OCI-LY1 (cell line): ENCODE results near the gene CD226.

Source experiments
- H2AFZ ChIP-seq: fragments of 200-600 bp; sonication (generic), shearing (Covaris generic); 2 replicates; pipeline ENCODE4 v1.6.0; 2014; ENCODE audit warnings: antibody characterized with exemption, mild to moderate bottlenecking, low read length
- H3F3A ChIP-seq: fragments of 200-600 bp; sonication (generic), shearing (Covaris generic); 2 replicates; pipeline ENCODE4 v1.6.0; 2014; ENCODE audit warnings: mild to moderate bottlenecking, antibody characterized with exemption, low read length, moderate library complexity; ENCODE audit not compliant: insufficient read depth
- H3K27ac ChIP-seq: fragments of 200-600 bp; sonication (generic); 2 replicates; pipeline ENCODE4 v1.5.1; 2014; ENCODE audit warnings: low read length, mixed run types, mild to moderate bottlenecking, low read depth; ENCODE audit not compliant: poor library complexity, severe bottlenecking
- H3K27me3 ChIP-seq: fragments of 200-600 bp; sonication (generic); 2 replicates; pipeline ENCODE4 v1.6.0; 2014; ENCODE audit warnings: antibody characterized with exemption, mild to moderate bottlenecking, low read length, moderate library complexity; ENCODE audit not compliant: insufficient read depth
- H3K36me3 ChIP-seq: fragments of 200-600 bp; sonication (generic); 2 replicates; pipeline ENCODE4 v1.6.1; 2014; ENCODE audit warnings: mild to moderate bottlenecking, antibody characterized with exemption, low read length, moderate library complexity, mixed read lengths; ENCODE audit not compliant: insufficient read depth
- H3K4me1 ChIP-seq: fragments of 200-600 bp; sonication (generic); 2 replicates; pipeline ENCODE4 v1.5.1; 2014; ENCODE audit warnings: mild to moderate bottlenecking, low read length, moderate library complexity; ENCODE audit not compliant: insufficient read depth, severe bottlenecking
- H3K4me2 ChIP-seq: fragments of 200-600 bp; sonication (generic), shearing (Covaris generic); 2 replicates; pipeline ENCODE4 v1.6.1; 2014; ENCODE audit warnings: low read length
- H3K4me3 ChIP-seq: fragments of 200-600 bp; sonication (generic); 2 replicates; pipeline ENCODE4 v1.5.1; 2014; ENCODE audit warnings: low read length, low read depth, mild to moderate bottlenecking, mixed read lengths; ENCODE audit not compliant: poor library complexity, severe bottlenecking
- H3K79me2 ChIP-seq: fragments of 200-600 bp; shearing (Covaris generic); 2 replicates; pipeline ENCODE4 v1.6.1; 2016; ENCODE audit warnings: mixed run types, low read length, mixed read lengths; ENCODE audit not compliant: insufficient read depth
- H3K9ac ChIP-seq: fragments of 200-600 bp; sonication (generic), shearing (Covaris generic); 2 replicates; pipeline ENCODE4 v1.6.1; 2014; ENCODE audit warnings: mild to moderate bottlenecking, low read length, mixed read lengths
- H3K9me2 ChIP-seq: fragments of 200-600 bp; sonication (generic), shearing (Covaris generic); 2 replicates; pipeline ENCODE4 v1.6.1; 2014; ENCODE audit warnings: low read depth, mild to moderate bottlenecking, low read length, mixed read lengths
- H3K9me3 ChIP-seq: fragments of 200-600 bp; shearing (Covaris generic); 2 replicates; pipeline ENCODE4 v1.6.1; 2014; ENCODE audit warnings: low read length, mixed read lengths
- H4K20me1 ChIP-seq: fragments of 200-600 bp; sonication (generic), shearing (Covaris generic); 2 replicates; pipeline ENCODE4 v1.6.0; 2016; ENCODE audit warnings: mild to moderate bottlenecking, low read length; ENCODE audit not compliant: insufficient read depth
- CTCF ChIP-seq: fragments of 200-600 bp; sonication (generic), shearing (Covaris generic); IDR thresholded peaks from 2 replicates; pipeline ENCODE4 v1.5.1; 2017; ENCODE audit warnings: mild to moderate bottlenecking, antibody characterized with exemption, low read length, moderate library complexity, mixed read lengths
- EZH2 ChIP-seq: fragments of 200-600 bp; sonication (generic), shearing (Covaris generic); IDR thresholded peaks from 2 replicates; pipeline ENCODE4 v1.8.0; 2017; ENCODE audit warnings: borderline replicate concordance, mixed run types, mild to moderate bottlenecking, antibody characterized with exemption, low read length, moderate library complexity, mixed read lengths

Gene CD226

GRCh38 chr18:69843015-69843414 is 104.7 kb downstream of the CD226 start:
- Histone ChIP-seq H3K36me3 (no peaks in the 10 kb centered on the region), H3K27ac (no peak overlapping the region), H3K4me1 (no peaks in the 10 kb centered on the region), H3K27me3 (no peaks in the 10 kb centered on the region), H3K9ac (no peak overlapping the region), H3K4me2 (no peak overlapping the region), H3K79me2 (no peaks in the 10 kb centered on the region), H3K9me3 (no peaks in the 10 kb centered on the region), H3K9me2 (no peaks in the 10 kb centered on the region), H2AFZ (no peak overlapping the region), H3K4me3 (no peak overlapping the region), H4K20me1 (no peaks in the 10 kb centered on the region), H3F3A (no peaks in the 10 kb centered on the region)
- TF ChIP-seq EZH2 (no peak), CTCF (no peak)

- no peaks in the 10 kb centered on the region for H3K36me3 ChIP-seq
- no peaks in the 10 kb centered on the region for H3K79me2 ChIP-seq
- H2AFZ ChIP-seq = no peak overlapping the region
- no peaks in the 10 kb centered on the region for H4K20me1 ChIP-seq
- H3K4me1 ChIP-seq = no peaks in the 10 kb centered on the region
- H3F3A ChIP-seq = no peaks in the 10 kb centered on the region
- H3K27ac ChIP-seq = no peak overlapping the region
- no peak for TF ChIP-seq EZH2
- no peak for TF ChIP-seq CTCF
- no peak overlapping the region for H3K9ac ChIP-seq
- no peaks in the 10 kb centered on the region for H3K9me2 ChIP-seq
- no peaks in the 10 kb centered on the region for H3K27me3 ChIP-seq
- H3K4me2 ChIP-seq = no peak overlapping the region
- no peaks in the 10 kb centered on the region for H3K9me3 ChIP-seq
- H3K4me3 ChIP-seq = no peak overlapping the region
Observed at GRCh38 chr18:69841117-69841516, 106.6 kb downstream of the CD226 start.

- TF ChIP-seq EZH2 = no peak
- no peak for TF ChIP-seq CTCF
- Histone ChIP-seq H4K20me1 (no peaks in the 10 kb centered on the region), H3K4me3 (no peak overlapping the region), H3F3A (no peaks in the 10 kb centered on the region), H3K4me1 (no peaks in the 10 kb centered on the region), H3K36me3 (no peaks in the 10 kb centered on the region), H3K27ac (no peak overlapping the region), H3K27me3 (no peaks in the 10 kb centered on the region), H3K4me2 (no peak overlapping the region), H3K9me3 (no peaks in the 10 kb centered on the region), H2AFZ (no peak overlapping the region), H3K9ac (no peak overlapping the region), H3K9me2 (no peaks in the 10 kb centered on the region), H3K79me2 (no peaks in the 10 kb centered on the region)
Observed at GRCh38 chr18:69840445-69840844, 107.2 kb downstream of the CD226 start.
